ENCODE measurements around the gene PPP1R3F.

Gene PPP1R3F

GRCh38 chrX:49249071-49249470 is 20.5 kb upstream of the PPP1R3F start:
- Histone ChIP-seq H3K4me2 (ENCODE audit: low read length) (no peak overlapping the region), H4K20me1 (ENCODE audit: insufficient read depth, low read length) (no peaks in the 10 kb centered on the region), H3K9me3 (ENCODE audit: insufficient read depth, low read length) (no peaks in the 10 kb centered on the region), H3K27ac (ENCODE audit: low read length) (no peak overlapping the region), H3K4me3 (ENCODE audit: low read length) (no peak overlapping the region), H3K36me3 (replicated peaks; ENCODE audit: low read depth, low read length) (no peaks in the 10 kb centered on the region), H3K4me1 (ENCODE audit: low read length) (no peaks in the 10 kb centered on the region), H3K79me2 (ENCODE audit: low read length) (no peaks in the 10 kb centered on the region), H3K9ac (ENCODE audit: low read length) (no peak overlapping the region), H2AFZ (ENCODE audit: low read depth, low read length) (no peak overlapping the region), H3K27me3 (ENCODE audit: low read depth, low read length) (no peaks in the 10 kb centered on the region)
- TF ChIP-seq EZH2phosphoT487 (IDR thresholded peaks at IDR 0.05; ENCODE audit: low read depth): no peak
- TF ChIP-seq CTCF (IDR thresholded peaks at IDR 0.05; ENCODE audit: low read depth, low read length): no peak

DNA sequence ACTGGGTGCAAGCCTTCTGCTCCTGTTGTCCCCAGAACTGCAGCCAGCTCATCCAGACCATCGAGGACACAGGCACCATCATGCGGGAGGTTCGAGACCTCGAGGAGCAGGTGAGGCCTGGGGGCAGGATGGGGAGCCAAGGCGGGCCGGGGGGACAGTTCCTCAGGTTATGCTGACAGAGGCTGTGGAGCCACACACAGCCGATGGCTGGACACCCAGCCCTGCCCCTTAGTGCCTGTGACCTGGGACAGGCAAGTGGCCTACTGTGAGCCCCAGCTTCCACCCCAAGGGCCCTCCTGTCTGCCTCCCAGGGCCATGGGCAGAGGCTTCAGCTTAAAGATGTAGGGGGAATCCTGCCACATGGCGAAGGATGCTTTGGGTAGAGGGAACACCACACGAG is 20.0 kb upstream of the PPP1R3F start:
- no peaks in the 10 kb centered on the region for H3K4me1 ChIP-seq (ENCODE audit: low read length)
- H3K9ac ChIP-seq (ENCODE audit: low read length): no peak overlapping the region
- no peaks in the 10 kb centered on the region for H3K27me3 ChIP-seq (ENCODE audit: low read depth, low read length)
- no peak overlapping the region for H3K27ac ChIP-seq (ENCODE audit: low read length)
- no peaks in the 10 kb centered on the region for H3K79me2 ChIP-seq (ENCODE audit: low read length)
- no peaks in the 10 kb centered on the region for H4K20me1 ChIP-seq (ENCODE audit: insufficient read depth, low read length)
- no peaks in the 10 kb centered on the region for H3K36me3 ChIP-seq (replicated peaks; ENCODE audit: low read depth, low read length)
- no peak overlapping the region for H3K4me2 ChIP-seq (ENCODE audit: low read length)
- no peak overlapping the region for H2AFZ ChIP-seq (ENCODE audit: low read depth, low read length)
- TF ChIP-seq EZH2phosphoT487 (IDR thresholded peaks at IDR 0.05; ENCODE audit: low read depth) (no peak), CTCF (IDR thresholded peaks at IDR 0.05; ENCODE audit: low read depth, low read length) (no peak)
- H3K9me3 ChIP-seq (ENCODE audit: insufficient read depth, low read length): no peaks in the 10 kb centered on the region
- no peak overlapping the region for H3K4me3 ChIP-seq (ENCODE audit: low read length)

GRCh38 chrX:49250066-49250465 is 19.5 kb upstream of the PPP1R3F start:
- H3K79me2 ChIP-seq (ENCODE audit: low read length): no peaks in the 10 kb centered on the region
- no peaks in the 10 kb centered on the region for H3K27me3 ChIP-seq (ENCODE audit: low read depth, low read length)
- no peaks in the 10 kb centered on the region for H3K36me3 ChIP-seq (replicated peaks; ENCODE audit: low read depth, low read length)
- no peak overlapping the region for H2AFZ ChIP-seq (ENCODE audit: low read depth, low read length)
- no peaks in the 10 kb centered on the region for H4K20me1 ChIP-seq (ENCODE audit: insufficient read depth, low read length)
- H3K4me2 ChIP-seq (ENCODE audit: low read length): no peak overlapping the region
- H3K9me3 ChIP-seq (ENCODE audit: insufficient read depth, low read length): no peaks in the 10 kb centered on the region
- H3K4me1 ChIP-seq (ENCODE audit: low read length): no peaks in the 10 kb centered on the region
- TF ChIP-seq EZH2phosphoT487 (IDR thresholded peaks at IDR 0.05; ENCODE audit: low read depth) (no peak), CTCF (IDR thresholded peaks at IDR 0.05; ENCODE audit: low read depth, low read length) (no peak)
- H3K4me3 ChIP-seq (ENCODE audit: low read length): no peak overlapping the region
- H3K27ac ChIP-seq (ENCODE audit: low read length): no peak overlapping the region
- no peak overlapping the region for H3K9ac ChIP-seq (ENCODE audit: low read length)

GRCh38 chrX:49250578-49250977 is 19.0 kb upstream of the PPP1R3F start:
- TF ChIP-seq CTCF (IDR thresholded peaks at IDR 0.05; ENCODE audit: low read depth, low read length) (no peak), EZH2phosphoT487 (IDR thresholded peaks at IDR 0.05; ENCODE audit: low read depth) (no peak)
- Histone ChIP-seq H3K9me3 (ENCODE audit: insufficient read depth, low read length) (no peaks in the 10 kb centered on the region), H2AFZ (ENCODE audit: low read depth, low read length) (no peak overlapping the region), H3K36me3 (replicated peaks; ENCODE audit: low read depth, low read length) (no peaks in the 10 kb centered on the region), H3K27me3 (ENCODE audit: low read depth, low read length) (no peaks in the 10 kb centered on the region), H4K20me1 (ENCODE audit: insufficient read depth, low read length) (no peaks in the 10 kb centered on the region), H3K27ac (ENCODE audit: low read length) (no peak overlapping the region), H3K4me2 (ENCODE audit: low read length) (no peak overlapping the region), H3K4me1 (ENCODE audit: low read length) (no peaks in the 10 kb centered on the region), H3K4me3 (ENCODE audit: low read length) (no peak overlapping the region), H3K79me2 (ENCODE audit: low read length) (no peaks in the 10 kb centered on the region), H3K9ac (ENCODE audit: low read length) (no peak overlapping the region)
